HEK293T (cell line): ENCODE measurements around the gene MED4.

ENCODE experiments used
- CTCF ChIA-PET: fragments of 350-600 bp; formaldehyde crosslinking; extraction: SDS; loops from one replicate; lab custom pipeline; 2021; ENCODE audit warnings: antibody characterized with exemption, inconsistent platforms; lab: Yijun Ruan, JAX
- POLR2A ChIA-PET: fragments of 350-600 bp; formaldehyde crosslinking; extraction: SDS; loops from one replicate; lab custom pipeline; 2020; ENCODE audit warnings: antibody characterized with exemption, inconsistent platforms; lab: Yijun Ruan, JAX
- DNase-seq: peaks from one replicate; pipeline ENCODE4 v3.0.0; 2012; ENCODE audit warnings: mixed read lengths; ENCODE audit errors: extremely low spot score
- ARNT ChIP-seq: fragments of 450-650 bp; IDR thresholded peaks from 2 replicates; pipeline ENCODE4 v1.6.1; 2017; ENCODE audit warnings: mild to moderate bottlenecking
- BHLHE40 ChIP-seq: fragments of 450-650 bp; IDR thresholded peaks from 2 replicates; pipeline ENCODE4 v1.6.1; 2016; ENCODE audit warnings: mild to moderate bottlenecking, moderate library complexity, borderline replicate concordance
- CTBP1 ChIP-seq: fragments of 450-650 bp; IDR thresholded peaks from 2 replicates; pipeline ENCODE4 v1.6.1; 2016; ENCODE audit warnings: borderline replicate concordance
- ELF4 ChIP-seq: fragments of 450-650 bp; IDR thresholded peaks from 2 replicates; pipeline ENCODE4 v1.6.1; 2017; ENCODE audit warnings: antibody characterized with exemption
- FOXA1 ChIP-seq: fragments of 450-650 bp; IDR thresholded peaks from 2 replicates; pipeline ENCODE4 v1.6.1; 2016; ENCODE audit warnings: mild to moderate bottlenecking
- FOXK2 ChIP-seq: fragments of 450-650 bp; IDR thresholded peaks from 2 replicates; pipeline ENCODE4 v1.6.1; 2016; ENCODE audit warnings: mild to moderate bottlenecking
- FOXM1 ChIP-seq: fragments of 450-650 bp; IDR thresholded peaks from 2 replicates; pipeline ENCODE4 v1.6.1; 2017; ENCODE audit warnings: mild to moderate bottlenecking, borderline replicate concordance
- HDGF ChIP-seq: fragments of 450-650 bp; IDR thresholded peaks from 2 replicates; pipeline ENCODE4 v1.6.1; 2017; ENCODE audit warnings: antibody characterized with exemption, borderline replicate concordance
- L3MBTL2 ChIP-seq: fragments of 450-650 bp; conservative IDR thresholded peaks from 2 replicates; pipeline ENCODE4 v1.6.1; 2016; ENCODE audit warnings: mild to moderate bottlenecking
- LEF1 ChIP-seq: fragments of 450-650 bp; IDR thresholded peaks from 2 replicates; pipeline ENCODE4 v1.6.1; 2017; ENCODE audit warnings: mild to moderate bottlenecking, borderline replicate concordance
- NFRKB ChIP-seq: fragments of 450-650 bp; IDR thresholded peaks from 2 replicates; pipeline ENCODE4 v1.6.1; 2016; ENCODE audit warnings: mild to moderate bottlenecking, moderate library complexity
- PKNOX1 ChIP-seq: fragments of 450-650 bp; IDR thresholded peaks from 2 replicates; pipeline ENCODE4 v1.6.1; 2016
- SP1 ChIP-seq: fragments of 450-650 bp; IDR thresholded peaks from 2 replicates; pipeline ENCODE4 v1.6.1; 2017
- SUZ12 ChIP-seq: fragments of 450-650 bp; IDR thresholded peaks from 2 replicates; pipeline ENCODE4 v1.6.1; 2016; ENCODE audit warnings: mild to moderate bottlenecking
- TARDBP ChIP-seq: fragments of 450-650 bp; IDR thresholded peaks from 2 replicates; pipeline ENCODE4 v1.6.1; 2016
- ZNF384 ChIP-seq: fragments of 450-650 bp; IDR thresholded peaks from 2 replicates; pipeline ENCODE4 v1.6.1; 2016

The MED4 gene

GRCh38 chr13:48108106-48108505, 13.2 kb upstream of the MED4 start:
- CTCF ChIA-PET: no interaction called here
- POLR2A ChIA-PET: no interaction called here

GRCh38 chr13:48097793-48098192, 2.9 kb upstream of the MED4 start:
- CTCF ChIA-PET: no interaction called here

More at GRCh38 chr13:48108106-48108505, 13.2 kb upstream of the MED4 start:
- no peak for DNase-seq
- TF ChIP-seq L3MBTL2: no peak
- no peak for TF ChIP-seq ZNF384
- TF ChIP-seq BHLHE40: no peak
- no peak for TF ChIP-seq FOXA1
- TF ChIP-seq SP1: no peak
- no peak for TF ChIP-seq ELF4
- no peak for TF ChIP-seq FOXK2
- no peak for TF ChIP-seq NFRKB
- TF ChIP-seq CTBP1: no peak
- no peak for TF ChIP-seq LEF1
- TF ChIP-seq FOXM1: no peak
- no peak for TF ChIP-seq PKNOX1
- TF ChIP-seq TARDBP: no peak

GRCh38 chr13:48096670-48097069, 1.8 kb upstream of the MED4 start:
- DNase-seq: no peak
- no peak for TF ChIP-seq BHLHE40
- TF ChIP-seq ELF4: no peak
- no peak for TF ChIP-seq CTBP1
- no peak for TF ChIP-seq ARNT
- no peak for TF ChIP-seq FOXA1
- no peak for TF ChIP-seq FOXM1
- TF ChIP-seq HDGF: no peak
- no peak for TF ChIP-seq LEF1
- TF ChIP-seq FOXK2: no peak
- TF ChIP-seq TARDBP: no peak
- no peak for TF ChIP-seq PKNOX1
- TF ChIP-seq SP1: no peak
- ChIA-PET POLR2A (no interaction called here), CTCF (no interaction called here)

More at GRCh38 chr13:48097793-48098192, 2.9 kb upstream of the MED4 start:
- TF ChIP-seq ELF4 (no peak), BHLHE40 (no peak), FOXA1 (no peak), TARDBP (no peak), ARNT (no peak), HDGF (no peak)
- POLR2A ChIA-PET: no interaction called here
- DNase-seq: no peak

- CTCF ChIA-PET: no interaction called here
- TF ChIP-seq FOXA1 (no peak), L3MBTL2 (no peak), SP1 (no peak), LEF1 (no peak), HDGF (no peak), ZNF384 (no peak), ARNT (no peak), ELF4 (no peak)
- peak; percentile 22 for DNase-seq
- POLR2A ChIA-PET: interaction anchor here (0.8 to 2.0 kb wide), 3 partner anchors 16 to 118 kb away, joined by 3 to 7 read pairs (median 4); partner anchors contain the start of gene NUDT15
Observed at GRCh38 chr13:48094404-48094780, 512 bp downstream of the MED4 start.

GRCh38 chr13:48093588-48093987, 1.3 kb downstream of the MED4 start:
- TF ChIP-seq NFRKB (no peak), ZNF384 (no peak), ELF4 (no peak), L3MBTL2 (no peak), CTBP1 (no peak), PKNOX1 (no peak), TARDBP (no peak), FOXA1 (no peak), FOXK2 (no peak), SUZ12 (no peak), LEF1 (no peak), BHLHE40 (no peak), SP1 (no peak), HDGF (no peak), FOXM1 (no peak), ARNT (no peak)
- ChIA-PET POLR2A (interaction anchor here (0.8 to 2.0 kb wide), 2 partner anchors 15 to 117 kb away, joined by 4 to 7 read pairs; no protein-coding TSS in a partner anchor), CTCF (interaction anchor here (1.2 kb wide), 1 partner anchor 15 kb away, joined by 3 read pairs; no protein-coding TSS in a partner anchor)
- no peak for DNase-seq

GRCh38 chr13:48086272-48086671, 8.6 kb downstream of the MED4 start:
- TF ChIP-seq SUZ12 (no peak), FOXA1 (no peak), CTBP1 (no peak), PKNOX1 (no peak), ELF4 (no peak), SP1 (no peak), NFRKB (no peak), LEF1 (no peak), BHLHE40 (no peak), FOXM1 (no peak), ARNT (no peak), HDGF (no peak), ZNF384 (no peak), TARDBP (no peak), FOXK2 (no peak), L3MBTL2 (no peak)
- POLR2A ChIA-PET: no interaction called here
- no peak for DNase-seq
- CTCF ChIA-PET: no interaction called here
